Measurements from ENCODE around the gene TMEM132E. TPM values are rescaled to one million over a fixed set of nuclear protein-coding genes. Genes with fewer than 3 reads are reported as not detected.
A peak's percentile ranks its signal among the peaks of the same experiment; 100 is the strongest.

Gene TMEM132E
- total and polyA plus RNA-seq, 8 donors: 0.04 to 1.1 (median 0.10) TPM; not detected in 2

DNA sequence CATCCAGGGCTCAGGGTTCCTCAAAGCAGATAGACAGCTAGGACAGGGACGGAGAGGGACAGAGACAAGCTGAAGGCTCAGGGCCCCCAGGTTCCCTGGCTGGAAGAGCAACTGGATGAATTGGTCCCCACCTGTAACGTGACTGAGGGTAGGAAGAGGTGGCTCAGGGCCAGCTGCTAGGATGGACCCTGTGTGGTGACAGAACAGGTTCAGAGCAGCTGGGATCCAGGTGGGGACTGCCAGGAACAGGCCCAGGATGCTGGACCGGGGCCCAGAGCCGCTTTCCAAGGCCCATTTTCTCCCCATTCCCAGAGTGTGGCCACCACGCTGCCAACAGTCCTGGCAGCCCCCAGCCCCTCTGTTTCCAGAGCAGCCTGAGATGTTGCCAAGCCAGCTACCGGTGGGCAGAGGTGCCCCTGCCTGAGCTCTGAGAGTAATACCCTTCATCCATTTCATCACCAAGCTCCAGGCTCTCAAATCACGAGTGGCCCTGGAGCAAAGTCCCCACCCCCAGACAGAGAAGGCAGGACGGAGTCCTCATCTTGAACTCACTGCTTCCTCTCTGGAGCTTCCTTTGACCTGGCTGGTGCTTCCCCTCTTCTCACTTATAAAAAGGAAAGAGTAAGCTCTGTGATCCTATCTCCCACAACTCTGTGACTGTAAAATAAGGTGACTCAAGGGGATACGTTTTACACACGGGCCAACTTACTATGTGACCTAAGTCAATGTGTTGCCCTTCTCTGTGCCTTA is 79.6 kb downstream of the TMEM132E start:
- no peak for FAIRE-seq
- TF ChIP-seq, protein P1, sequence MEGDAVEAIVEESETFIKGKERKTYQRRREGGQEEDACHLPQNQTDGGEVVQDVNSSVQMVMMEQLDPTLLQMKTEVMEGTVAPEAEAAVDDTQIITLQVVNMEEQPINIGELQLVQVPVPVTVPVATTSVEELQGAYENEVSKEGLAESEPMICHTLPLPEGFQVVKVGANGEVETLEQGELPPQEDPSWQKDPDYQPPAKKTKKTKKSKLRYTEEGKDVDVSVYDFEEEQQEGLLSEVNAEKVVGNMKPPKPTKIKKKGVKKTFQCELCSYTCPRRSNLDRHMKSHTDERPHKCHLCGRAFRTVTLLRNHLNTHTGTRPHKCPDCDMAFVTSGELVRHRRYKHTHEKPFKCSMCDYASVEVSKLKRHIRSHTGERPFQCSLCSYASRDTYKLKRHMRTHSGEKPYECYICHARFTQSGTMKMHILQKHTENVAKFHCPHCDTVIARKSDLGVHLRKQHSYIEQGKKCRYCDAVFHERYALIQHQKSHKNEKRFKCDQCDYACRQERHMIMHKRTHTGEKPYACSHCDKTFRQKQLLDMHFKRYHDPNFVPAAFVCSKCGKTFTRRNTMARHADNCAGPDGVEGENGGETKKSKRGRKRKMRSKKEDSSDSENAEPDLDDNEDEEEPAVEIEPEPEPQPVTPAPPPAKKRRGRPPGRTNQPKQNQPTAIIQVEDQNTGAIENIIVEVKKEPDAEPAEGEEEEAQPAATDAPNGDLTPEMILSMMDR (IDR thresholded peaks at IDR 0.05): no peak

DNA sequence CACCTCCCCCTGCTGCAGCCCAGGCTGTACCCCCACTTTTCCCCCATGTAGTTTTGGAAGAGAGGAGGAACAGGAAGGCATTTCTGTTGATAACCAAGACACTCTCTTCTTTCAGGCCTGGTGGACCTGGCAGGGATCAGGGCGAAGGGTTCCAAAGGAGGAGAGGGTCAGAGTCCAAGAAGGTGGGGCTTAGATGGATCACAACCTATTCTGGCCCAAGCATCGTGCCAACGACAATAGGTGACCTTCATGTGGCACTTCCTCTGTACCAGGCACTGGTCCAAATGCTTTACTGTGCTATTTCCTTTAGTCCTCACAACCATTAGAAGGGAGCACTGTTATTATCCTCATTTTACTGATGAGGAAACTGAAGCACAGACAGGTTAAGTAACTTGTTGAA is 84.3 kb downstream of the TMEM132E start:
- Histone ChIP-seq H3K36me3 (no peaks in the 10 kb centered on the region), H3K4me1 (no peaks in the 10 kb centered on the region), H3K9me3 (no peaks in the 10 kb centered on the region), H3K27ac (no peak overlapping the region), H3K4me3 (no peak overlapping the region), H3K27me3 (no peaks in the 10 kb centered on the region)
- TF ChIP-seq, protein P1 (IDR thresholded peaks at IDR 0.05): no peak
- WGBS, 2 donors: 13 to 17% methylated on average over 3 of the region's 3 CpGs
- FAIRE-seq: no peak
- peak in 2 of 4 donors; percentile 29 to 44 for ATAC-seq
- DNase-seq: no peak
- intact Hi-C loops (cut with DNase I): no loop called here

More for the DNA sequence above, 79.6 kb downstream of the TMEM132E start:
- Histone ChIP-seq H3K27ac (no peak overlapping the region), H3K4me1 (no peaks in the 10 kb centered on the region), H3K9me3 (no peaks in the 10 kb centered on the region), H3K36me3 (no peaks in the 10 kb centered on the region), H3K27me3 (no peaks in the 10 kb centered on the region), H3K4me3 (no peak overlapping the region)
- ATAC-seq (no peak), DNase-seq (no peak)
- intact Hi-C loops (cut with DNase I): no loop called here
- WGBS, 2 donors: 73 to 76% methylated on average over 10 of the region's 10 CpGs

DNA sequence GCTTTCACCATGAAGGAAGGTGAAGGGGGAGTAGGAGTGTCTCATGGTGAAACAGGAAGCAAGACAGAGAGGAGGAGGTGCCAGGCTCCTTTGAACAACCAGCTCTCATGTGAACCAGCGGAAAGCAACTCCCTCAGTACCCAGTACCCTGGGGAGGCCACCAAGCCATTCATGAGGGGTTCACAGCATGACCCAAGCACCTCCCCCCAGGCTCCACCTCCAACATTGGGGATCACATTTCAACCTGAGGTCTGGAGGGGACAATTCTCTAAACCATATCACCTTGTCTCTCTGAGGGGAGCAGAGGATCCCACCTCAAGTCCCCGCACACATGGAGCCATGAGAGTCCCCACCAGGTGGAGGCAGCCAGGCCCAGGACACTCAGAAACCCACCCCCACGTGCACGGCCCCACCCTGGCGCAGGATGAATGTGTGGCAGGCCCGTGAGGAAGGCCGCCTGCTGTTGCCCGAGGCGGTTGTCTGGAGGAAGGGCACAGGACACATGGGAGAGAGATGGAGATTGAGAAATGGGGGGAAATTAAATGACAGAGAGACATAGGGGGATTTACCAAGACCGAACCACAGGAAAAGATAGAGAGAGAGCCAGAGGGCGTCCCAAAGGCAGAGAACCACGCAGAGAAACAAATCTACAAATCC is 85.9 kb downstream of the TMEM132E start:
- no peaks in the 10 kb centered on the region for H3K4me1 ChIP-seq
- DNase-seq: peak in 1 of 6 donors; percentile 24
- H3K27me3 ChIP-seq: no peaks in the 10 kb centered on the region
- intact Hi-C loops (cut with DNase I): no loop called here
- no peak overlapping the region for H3K27ac ChIP-seq
- TF ChIP-seq, protein P1 (IDR thresholded peaks at IDR 0.05): no peak
- no peak for FAIRE-seq
- 49 to 55% methylated on average over 12 of the region's 12 CpGs for WGBS, 2 donors
- H3K4me3 ChIP-seq: no peak overlapping the region
- no peak for ATAC-seq
- no peaks in the 10 kb centered on the region for H3K9me3 ChIP-seq
- H3K36me3 ChIP-seq: no peaks in the 10 kb centered on the region

DNA sequence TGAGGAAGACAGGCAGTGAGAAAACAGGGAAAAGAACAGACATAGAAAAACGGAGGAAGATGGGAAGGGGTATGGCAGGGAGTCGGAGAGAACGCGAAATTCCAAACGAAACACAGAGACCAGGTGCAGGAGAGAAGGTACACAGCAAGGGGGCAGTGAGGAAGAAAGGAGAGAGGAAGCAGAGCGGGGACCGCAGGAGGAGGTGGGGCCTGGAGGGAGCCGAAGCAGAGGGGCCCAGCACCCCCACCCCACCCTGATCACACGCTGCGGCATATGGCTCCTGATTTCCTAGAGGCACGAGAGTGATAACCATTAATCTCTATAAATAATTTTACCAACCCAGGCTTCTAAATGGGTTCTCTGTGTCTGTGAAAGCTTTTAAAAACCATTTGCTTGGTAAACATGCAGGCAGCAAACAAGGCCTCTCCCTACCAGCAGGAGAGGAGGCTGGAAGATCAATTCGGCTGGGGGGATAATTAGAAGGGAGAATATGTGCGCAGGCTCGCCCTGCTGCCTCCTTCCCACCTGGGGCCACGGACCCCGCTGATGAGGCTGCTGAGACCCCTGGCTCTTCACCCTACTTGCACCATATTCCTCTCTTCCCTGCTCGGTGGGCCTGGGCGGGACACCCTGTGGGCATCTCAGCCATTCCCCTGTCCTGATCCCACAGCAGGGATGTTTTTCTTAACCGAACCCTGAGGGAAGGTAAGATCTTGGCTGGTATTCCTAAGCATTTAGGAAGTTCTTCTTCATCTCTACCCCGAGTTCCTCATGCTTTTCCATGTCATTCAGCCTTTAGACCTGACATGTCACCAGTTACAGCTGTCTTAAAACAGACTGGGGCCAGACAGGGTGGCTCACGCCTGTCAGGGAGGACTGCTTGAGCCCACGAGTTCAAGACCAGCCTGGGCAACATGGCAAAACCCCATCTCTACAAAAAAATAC is 86.7 kb downstream of the TMEM132E start:
- peak in 1 of 6 donors; percentile 37 for DNase-seq
- no peaks in the 10 kb centered on the region for H3K9me3 ChIP-seq
- intact Hi-C loops (cut with DNase I): no loop called here
- H3K4me1 ChIP-seq: no peaks in the 10 kb centered on the region
- FAIRE-seq: no peak
- TF ChIP-seq, protein P1 (IDR thresholded peaks at IDR 0.05): no peak
- WGBS, 2 donors: 37 to 38% methylated on average over 21 to 22 of the region's 22 CpGs
- peak in 2 of 4 donors; percentile 67 to 86 for ATAC-seq
- no peaks in the 10 kb centered on the region for H3K36me3 ChIP-seq
- no peaks in the 10 kb centered on the region for H3K27me3 ChIP-seq
- H3K4me3 ChIP-seq: no peak overlapping the region
- H3K27ac ChIP-seq: no peak overlapping the region
